ENCODE data around the gene GBP1. TPM values are rescaled to one million over a fixed set of nuclear protein-coding genes. Genes with fewer than 3 reads are reported as not detected.

The GBP1 gene
- total and polyA plus RNA-seq, 10 of the 15 experiments (the other 5 are each of a cell fraction or from before 2014, with no cell fraction given) = 1.5 to 8.7 (median 5.0) TPM

DNA sequence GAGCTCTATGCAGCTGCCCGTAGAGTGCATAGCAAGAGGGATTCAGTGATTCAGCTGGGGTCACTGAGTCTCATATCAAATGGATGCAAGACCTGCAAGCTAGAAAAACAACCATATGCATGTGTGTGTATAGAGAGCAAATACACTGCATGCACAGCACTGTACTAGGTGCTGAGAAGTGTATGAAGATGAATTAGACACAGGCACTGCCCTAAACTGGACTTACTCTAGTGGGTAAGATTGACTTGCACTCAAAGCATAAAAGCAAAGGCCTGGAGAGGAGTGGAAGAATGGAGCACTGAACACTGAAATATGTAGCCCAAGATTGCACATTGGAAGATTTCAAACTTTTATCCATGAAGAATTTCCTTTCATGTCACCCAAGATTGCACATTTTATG lies 5.5 kb upstream of the GBP1 start:
- Histone ChIP-seq H3K9ac (ENCODE audit: control insufficient read depth, insufficient read depth, low read length) (no peak overlapping the region), H3K4me3 (no peak overlapping the region), H3K27ac (ENCODE audit: control insufficient read depth, insufficient read depth) (no peak overlapping the region), H3K9me3 (replicated peaks; ENCODE audit: control insufficient read depth, insufficient read depth, low read length) (no peaks in the 10 kb centered on the region), H3K27me3 (replicated peaks in 1 of 2; ENCODE audit: control insufficient read depth in 2 of 2, insufficient read depth in 2 of 2, low read length in 1 of 2) (no peaks in the 10 kb centered on the region), H3K4me2 (ENCODE audit: control insufficient read depth, insufficient read depth) (no peak overlapping the region), H2AFZ (ENCODE audit: control insufficient read depth, low read depth, low read length) (no peak overlapping the region; the same call in 1 of the 2 replicates), H3K79me2 (ENCODE audit: control insufficient read depth, insufficient read depth, low read length) (no peaks in the 10 kb centered on the region), H4K20me1 (ENCODE audit: control insufficient read depth, insufficient read depth) (no peaks in the 10 kb centered on the region), H3K4me1 (ENCODE audit: control insufficient read depth, insufficient read depth, low read length) (no peaks in the 10 kb centered on the region), H3K36me3 (ENCODE audit: control insufficient read depth in 2 of 2, insufficient read depth in 2 of 2, low read length in 1 of 2) (no peaks in the 10 kb centered on the region)
- FAIRE-seq (peak; percentile 44), DNase-seq (ENCODE audit: low read depth, low spot score) (no peak), ATAC-seq (no peak)
- BruUV-seq (replicated peaks) = no TSS peak
- intact Hi-C loops (cut with micrococcal nuclease; ENCODE audit: unreplicated experiment) (no loop called here), in situ Hi-C loops (cut with MboI) (no loop called here)
- SMC1A ChIA-PET (ENCODE audit: uncharacterized antibody, unreplicated experiment) = interaction anchor here (0.9 to 2.9 kb wide), 5 partner anchors 8 to 129 kb away, joined by 3 to 15 read pairs (median 3); partner anchors contain the start of gene GBP4
- 30% methylated on average over 1 of the region's 1 CpG for WGBS (ENCODE audit: insufficient coverage, insufficient replicate concordance, low lambda C conversion rate, missing lambda C conversion rate)
- POLR2A ChIA-PET = no interaction called here
- CTCF ChIA-PET = interaction anchor here (0.9 to 1.7 kb wide), 2 partner anchors 8 to 15 kb away, joined by 3 to 8 read pairs; no protein-coding TSS in a partner anchor
- TF ChIP-seq ASH2L (IDR thresholded peaks at IDR 0.05; ENCODE audit: borderline replicate concordance, low read depth) (no peak), TCF12 (IDR thresholded peaks at IDR 0.05; ENCODE audit: low read depth, low read length) (no peak), MAX (IDR thresholded peaks at IDR 0.05; ENCODE audit: low read depth, low read length) (no peak), HSF1 (IDR thresholded peaks at IDR 0.05; ENCODE audit: low read depth, low read length) (no peak), CHD1 (IDR thresholded peaks at IDR 0.05; ENCODE audit: low read depth, low read length) (no peak)
- RAD21 ChIA-PET (ENCODE audit: unreplicated experiment) = interaction anchor here (1.0 kb wide), 1 partner anchor 11 kb away, joined by 3 read pairs; no protein-coding TSS in a partner anchor
